ENCODE data around the gene PDE4B. TPM values are rescaled to one million over a fixed set of nuclear protein-coding genes. Genes with fewer than 3 reads are reported as not detected.
"Not testable (repeated sequence)": the region's sequence is repeated elsewhere in the genome, so short reads cannot be mapped to it uniquely, and the experiment has no call there.

PDE4B gene
- total and polyA plus RNA-seq, 7 experiments from 2014 or later: 43.5 to 99.2 (median 46.7) TPM

GRCh38 chr1:66400660-66401059, 608.0 kb downstream of the PDE4B start:
- H3K9me3 ChIP-seq (ENCODE audit: control insufficient read depth in 2 of 3, low read length in 3 of 3): no peaks in the 10 kb centered on the region
- H3K4me3 Mint-ChIP-seq: peak overlapping the region in 1 of 10 donors; percentile 27
- H3K27me3 ChIP-seq (ENCODE audit: control insufficient read depth in 2 of 2, insufficient read depth in 2 of 2, low read length in 2 of 2): no peaks in the 10 kb centered on the region
- peaks cover 0 to 7% (median 0%) of the 10 kb centered on the region in 11 donors for H3K9me3 Mint-ChIP-seq
- H3K36me3 ChIP-seq (ENCODE audit: control insufficient read depth in 2 of 3, insufficient read depth in 3 of 3, low read length in 3 of 3): no peaks in the 10 kb centered on the region
- ChIA-PET CTCF (no interaction called here), POLR2A (no interaction called here)
- no peaks in the 10 kb centered on the region for H3K27me3 Mint-ChIP-seq
- no peak overlapping the region for H3K4me3 ChIP-seq (ENCODE audit: low read length)
- H3K4me1 Mint-ChIP-seq: peaks cover 7 to 41% (median 10%) of the 10 kb centered on the region in 7 donors
- H3K27ac Mint-ChIP-seq: peak overlapping the region in 4 of 9 donors; percentile 11 to 50 (median 23)
- H3K4me1 ChIP-seq (ENCODE audit: control insufficient read depth in 2 of 2, insufficient read depth in 2 of 2, low read length in 2 of 2): no peaks in the 10 kb centered on the region
- H3K27ac ChIP-seq (ENCODE audit: low read depth, low read length): no peak overlapping the region
- DNase-seq: no peak
- intact Hi-C loops (cut with micrococcal nuclease): loop anchor here in 1 of 2 donors (2.0 to 5.0 kb wide), 2 partner anchors 26 to 37 kb away; no protein-coding TSS in a partner anchor
- H3K36me3 Mint-ChIP-seq: peaks cover 0 to 5% (median 0%) of the 10 kb centered on the region in 5 donors
- ATAC-seq: no peak

GRCh38 chr1:66401244-66401643, 608.5 kb downstream of the PDE4B start:
- DNase-seq (no peak), ATAC-seq (no peak)
- Mint-ChIP-seq H3K4me3 (no peak overlapping the region), H3K9me3 (peaks cover 0 to 9% (median 0%) of the 10 kb centered on the region in 11 donors), H3K4me1 (peaks cover 7 to 41% (median 10%) of the 10 kb centered on the region in 7 donors), H3K27me3 (no peaks in the 10 kb centered on the region), H3K27ac (no peak overlapping the region), H3K36me3 (peaks cover 0 to 6% (median 0%) of the 10 kb centered on the region in 5 donors)
- intact Hi-C loops (cut with micrococcal nuclease): loop anchor here in 1 of 2 donors (2.0 to 5.0 kb wide), 2 partner anchors 26 to 36 kb away; no protein-coding TSS in a partner anchor
- no peak overlapping the region for H3K27ac ChIP-seq (ENCODE audit: low read depth, low read length)
- no peaks in the 10 kb centered on the region for H3K36me3 ChIP-seq (ENCODE audit: control insufficient read depth in 2 of 3, insufficient read depth in 3 of 3, low read length in 3 of 3)
- H3K4me3 ChIP-seq (ENCODE audit: low read length): no peak overlapping the region
- H3K4me1 ChIP-seq (ENCODE audit: control insufficient read depth in 2 of 2, insufficient read depth in 2 of 2, low read length in 2 of 2): no peaks in the 10 kb centered on the region
- ChIA-PET CTCF (no interaction called here), POLR2A (no interaction called here)
- H3K27me3 ChIP-seq (ENCODE audit: control insufficient read depth in 2 of 2, insufficient read depth in 2 of 2, low read length in 2 of 2): no peaks in the 10 kb centered on the region
- no peaks in the 10 kb centered on the region for H3K9me3 ChIP-seq (ENCODE audit: control insufficient read depth in 2 of 3, low read length in 3 of 3)

- Mint-ChIP-seq H3K27ac (peak overlapping the region in 1 of 9 donors; percentile 14), H3K27me3 (no peaks in the 10 kb centered on the region), H3K36me3 (peaks cover 0 to 6% (median 0%) of the 10 kb centered on the region in 5 donors), H3K9me3 (peaks cover 0 to 6% (median 0%) of the 10 kb centered on the region in 11 donors), H3K4me1 (peaks cover 3 to 38% (median 10%) of the 10 kb centered on the region in 7 donors), H3K4me3 (no peak overlapping the region)
- H3K9me3 ChIP-seq (ENCODE audit: control insufficient read depth in 2 of 3, low read length in 3 of 3): no peaks in the 10 kb centered on the region
- DNase-seq: no peak
- no peaks in the 10 kb centered on the region for H3K27me3 ChIP-seq (ENCODE audit: control insufficient read depth in 2 of 2, insufficient read depth in 2 of 2, low read length in 2 of 2)
- no peaks in the 10 kb centered on the region for H3K4me1 ChIP-seq (ENCODE audit: control insufficient read depth in 2 of 2, insufficient read depth in 2 of 2, low read length in 2 of 2)
- intact Hi-C loops (cut with micrococcal nuclease): loop anchor here in 1 of 2 donors (5.0 kb wide), 1 partner anchor 35 kb away; no protein-coding TSS in a partner anchor
- POLR2A ChIA-PET: interaction anchor here (0.7 to 1.0 kb wide), 3 partner anchors 22 to 123 kb away, joined by 3 to 4 read pairs (median 3); no protein-coding TSS in a partner anchor
- H3K4me3 ChIP-seq (ENCODE audit: low read length): no peak overlapping the region
- no peak overlapping the region for H3K27ac ChIP-seq (ENCODE audit: low read depth, low read length)
- CTCF ChIA-PET: no interaction called here
- H3K36me3 ChIP-seq (ENCODE audit: control insufficient read depth in 2 of 3, insufficient read depth in 3 of 3, low read length in 3 of 3): no peaks in the 10 kb centered on the region
- no peak for ATAC-seq
These were observed 609.5 kb downstream of the PDE4B start for GRCh38 chr1:66402194-66402593.

- H3K4me3 ChIP-seq (ENCODE audit: low read length): no peak overlapping the region
- no peaks in the 10 kb centered on the region for H3K9me3 ChIP-seq (ENCODE audit: control insufficient read depth in 2 of 3, low read length in 3 of 3)
- POLR2A ChIA-PET: no interaction called here
- no peak for DNase-seq
- Mint-ChIP-seq H3K9me3 (peaks cover 0 to 7% (median 0%) of the 10 kb centered on the region in 11 donors), H3K36me3 (peaks cover 0 to 6% (median 0%) of the 10 kb centered on the region in 5 donors), H3K27ac (peak overlapping the region in 1 of 9 donors; percentile 21), H3K27me3 (no peaks in the 10 kb centered on the region), H3K4me1 (peaks cover 2 to 37% (median 10%) of the 10 kb centered on the region in 7 donors), H3K4me3 (no peak overlapping the region)
- no peak overlapping the region for H3K27ac ChIP-seq (ENCODE audit: low read depth, low read length)
- no peaks in the 10 kb centered on the region for H3K4me1 ChIP-seq (ENCODE audit: control insufficient read depth in 2 of 2, insufficient read depth in 2 of 2, low read length in 2 of 2)
- H3K36me3 ChIP-seq (ENCODE audit: control insufficient read depth in 2 of 3, insufficient read depth in 3 of 3, low read length in 3 of 3): no peaks in the 10 kb centered on the region
- H3K27me3 ChIP-seq (ENCODE audit: control insufficient read depth in 2 of 2, insufficient read depth in 2 of 2, low read length in 2 of 2): no peaks in the 10 kb centered on the region
- intact Hi-C loops (cut with micrococcal nuclease): loop anchor here in 1 of 2 donors (5.0 kb wide), 1 partner anchor 34 kb away; no protein-coding TSS in a partner anchor
- no peak for ATAC-seq
- CTCF ChIA-PET: interaction anchor here (0.6 kb wide), 1 partner anchor 43 kb away, joined by 3 read pairs; no protein-coding TSS in a partner anchor
These were observed 610.5 kb downstream of the PDE4B start for GRCh38 chr1:66403007-66403731.

- CTCF ChIA-PET: no interaction called here
- no peaks in the 10 kb centered on the region for H3K9me3 ChIP-seq (ENCODE audit: control insufficient read depth in 2 of 3, low read length in 3 of 3)
- Mint-ChIP-seq H3K36me3 (peaks cover 0 to 23% (median 6%) of the 10 kb centered on the region in 5 donors), H3K27ac (peak overlapping the region in 1 of 9 donors; percentile 41), H3K27me3 (no peaks in the 10 kb centered on the region), H3K4me3 (no peak overlapping the region), H3K9me3 (peaks cover 0 to 22% (median 5%) of the 10 kb centered on the region in 11 donors), H3K4me1 (peaks cover 2 to 25% (median 6%) of the 10 kb centered on the region in 7 donors)
- H3K27ac ChIP-seq (ENCODE audit: low read depth, low read length): no peak overlapping the region
- DNase-seq: no peak
- H3K4me3 ChIP-seq (ENCODE audit: low read length): no peak overlapping the region
- intact Hi-C loops (cut with micrococcal nuclease): no loop called here
- no peaks in the 10 kb centered on the region for H3K27me3 ChIP-seq (ENCODE audit: control insufficient read depth in 2 of 2, insufficient read depth in 2 of 2, low read length in 2 of 2)
- H3K4me1 ChIP-seq (ENCODE audit: control insufficient read depth in 2 of 2, insufficient read depth in 2 of 2, low read length in 2 of 2): no peaks in the 10 kb centered on the region
- H3K36me3 ChIP-seq (ENCODE audit: control insufficient read depth in 2 of 3, insufficient read depth in 3 of 3, low read length in 3 of 3): no peaks in the 10 kb centered on the region
- POLR2A ChIA-PET: no interaction called here
- ATAC-seq: no peak
These were observed 612.4 kb downstream of the PDE4B start for GRCh38 chr1:66405061-66405460.

- H3K4me1 Mint-ChIP-seq: peaks cover 7 to 29% (median 19%) of the 10 kb centered on the region in 7 donors
- H3K36me3 ChIP-seq (ENCODE audit: control insufficient read depth in 2 of 3, insufficient read depth in 3 of 3, low read length in 3 of 3); H3K4me1 ChIP-seq (ENCODE audit: control insufficient read depth in 2 of 2, insufficient read depth in 2 of 2, low read length in 2 of 2); CTCF ChIA-PET; H3K4me3 ChIP-seq (ENCODE audit: low read length); H3K27me3 ChIP-seq (ENCODE audit: control insufficient read depth in 2 of 2, insufficient read depth in 2 of 2, low read length in 2 of 2); H3K27me3 Mint-ChIP-seq; ATAC-seq; H3K9me3 ChIP-seq (ENCODE audit: control insufficient read depth in 2 of 3, low read length in 3 of 3); H3K27ac ChIP-seq (ENCODE audit: low read depth, low read length): not testable (repeated sequence)
- peak in 2 of 9 donors; percentile 8 to 17 for DNase-seq
- H3K27ac Mint-ChIP-seq: peak overlapping the region in 1 of 9 donors; percentile 14
- peaks cover 0 to 43% (median 6%) of the 10 kb centered on the region in 5 donors for H3K36me3 Mint-ChIP-seq
- peaks cover 2 to 36% (median 8%) of the 10 kb centered on the region in 11 donors for H3K9me3 Mint-ChIP-seq
- peak overlapping the region in 2 of 10 donors; percentile 17 to 39 for H3K4me3 Mint-ChIP-seq
- POLR2A ChIA-PET: interaction anchor here (1.0 kb wide), 1 partner anchor 20 kb away, joined by 3 read pairs; no protein-coding TSS in a partner anchor
- intact Hi-C loops (cut with micrococcal nuclease): loop anchor here in 1 of 2 donors (5.0 kb wide), 1 partner anchor 39 kb away; no protein-coding TSS in a partner anchor
These were observed 618.8 kb downstream of the PDE4B start for GRCh38 chr1:66411449-66411848.
